Measurements from ENCODE around the gene LGALS3BP. TPM values are rescaled to one million over a fixed set of nuclear protein-coding genes. Genes with fewer than 3 reads are reported as not detected.
A peak's percentile ranks its signal among the peaks of the same experiment; 100 is the strongest.

The LGALS3BP gene
- total and polyA plus RNA-seq, 2 of the 8 experiments (the other 6 are each of a cell fraction or from before 2014, with no cell fraction given), result 56.1 to 61.6 TPM

DNA sequence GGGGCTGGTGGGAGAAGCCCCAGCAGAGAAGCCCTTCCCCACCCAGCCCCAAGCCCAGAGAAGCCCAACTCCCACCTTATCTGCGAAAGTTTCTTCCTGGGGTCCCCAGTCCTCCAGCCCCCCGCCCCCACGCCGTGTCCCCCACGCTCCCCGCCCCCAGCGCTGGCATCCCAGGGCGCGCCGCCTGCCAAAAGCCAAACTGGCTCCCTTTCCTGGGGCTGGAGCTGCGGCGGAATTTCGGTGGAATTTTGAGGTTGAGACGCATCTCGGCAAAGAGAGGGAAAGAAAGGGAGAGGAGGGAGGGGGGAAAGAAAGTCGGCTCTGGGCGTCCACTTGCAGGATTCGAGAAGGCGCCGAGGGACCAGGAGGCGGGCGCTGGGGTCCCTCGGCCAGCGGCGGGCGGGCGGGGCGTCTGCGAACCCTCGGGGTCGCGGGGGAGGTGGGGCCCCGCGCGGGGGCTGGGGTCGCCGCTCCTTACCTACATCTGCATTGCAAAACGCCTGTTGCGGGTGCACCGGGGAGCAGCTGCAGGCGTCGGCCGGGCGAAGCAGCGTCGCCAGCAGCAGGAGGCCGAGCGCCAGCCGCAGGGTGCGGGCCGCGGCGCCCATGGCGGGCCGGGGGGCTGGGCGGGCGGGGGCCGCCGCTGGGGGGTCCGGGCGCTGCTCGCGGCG lies 55.1 kb downstream of the LGALS3BP start (continued):
- TF ChIP-seq, protein P1, sequence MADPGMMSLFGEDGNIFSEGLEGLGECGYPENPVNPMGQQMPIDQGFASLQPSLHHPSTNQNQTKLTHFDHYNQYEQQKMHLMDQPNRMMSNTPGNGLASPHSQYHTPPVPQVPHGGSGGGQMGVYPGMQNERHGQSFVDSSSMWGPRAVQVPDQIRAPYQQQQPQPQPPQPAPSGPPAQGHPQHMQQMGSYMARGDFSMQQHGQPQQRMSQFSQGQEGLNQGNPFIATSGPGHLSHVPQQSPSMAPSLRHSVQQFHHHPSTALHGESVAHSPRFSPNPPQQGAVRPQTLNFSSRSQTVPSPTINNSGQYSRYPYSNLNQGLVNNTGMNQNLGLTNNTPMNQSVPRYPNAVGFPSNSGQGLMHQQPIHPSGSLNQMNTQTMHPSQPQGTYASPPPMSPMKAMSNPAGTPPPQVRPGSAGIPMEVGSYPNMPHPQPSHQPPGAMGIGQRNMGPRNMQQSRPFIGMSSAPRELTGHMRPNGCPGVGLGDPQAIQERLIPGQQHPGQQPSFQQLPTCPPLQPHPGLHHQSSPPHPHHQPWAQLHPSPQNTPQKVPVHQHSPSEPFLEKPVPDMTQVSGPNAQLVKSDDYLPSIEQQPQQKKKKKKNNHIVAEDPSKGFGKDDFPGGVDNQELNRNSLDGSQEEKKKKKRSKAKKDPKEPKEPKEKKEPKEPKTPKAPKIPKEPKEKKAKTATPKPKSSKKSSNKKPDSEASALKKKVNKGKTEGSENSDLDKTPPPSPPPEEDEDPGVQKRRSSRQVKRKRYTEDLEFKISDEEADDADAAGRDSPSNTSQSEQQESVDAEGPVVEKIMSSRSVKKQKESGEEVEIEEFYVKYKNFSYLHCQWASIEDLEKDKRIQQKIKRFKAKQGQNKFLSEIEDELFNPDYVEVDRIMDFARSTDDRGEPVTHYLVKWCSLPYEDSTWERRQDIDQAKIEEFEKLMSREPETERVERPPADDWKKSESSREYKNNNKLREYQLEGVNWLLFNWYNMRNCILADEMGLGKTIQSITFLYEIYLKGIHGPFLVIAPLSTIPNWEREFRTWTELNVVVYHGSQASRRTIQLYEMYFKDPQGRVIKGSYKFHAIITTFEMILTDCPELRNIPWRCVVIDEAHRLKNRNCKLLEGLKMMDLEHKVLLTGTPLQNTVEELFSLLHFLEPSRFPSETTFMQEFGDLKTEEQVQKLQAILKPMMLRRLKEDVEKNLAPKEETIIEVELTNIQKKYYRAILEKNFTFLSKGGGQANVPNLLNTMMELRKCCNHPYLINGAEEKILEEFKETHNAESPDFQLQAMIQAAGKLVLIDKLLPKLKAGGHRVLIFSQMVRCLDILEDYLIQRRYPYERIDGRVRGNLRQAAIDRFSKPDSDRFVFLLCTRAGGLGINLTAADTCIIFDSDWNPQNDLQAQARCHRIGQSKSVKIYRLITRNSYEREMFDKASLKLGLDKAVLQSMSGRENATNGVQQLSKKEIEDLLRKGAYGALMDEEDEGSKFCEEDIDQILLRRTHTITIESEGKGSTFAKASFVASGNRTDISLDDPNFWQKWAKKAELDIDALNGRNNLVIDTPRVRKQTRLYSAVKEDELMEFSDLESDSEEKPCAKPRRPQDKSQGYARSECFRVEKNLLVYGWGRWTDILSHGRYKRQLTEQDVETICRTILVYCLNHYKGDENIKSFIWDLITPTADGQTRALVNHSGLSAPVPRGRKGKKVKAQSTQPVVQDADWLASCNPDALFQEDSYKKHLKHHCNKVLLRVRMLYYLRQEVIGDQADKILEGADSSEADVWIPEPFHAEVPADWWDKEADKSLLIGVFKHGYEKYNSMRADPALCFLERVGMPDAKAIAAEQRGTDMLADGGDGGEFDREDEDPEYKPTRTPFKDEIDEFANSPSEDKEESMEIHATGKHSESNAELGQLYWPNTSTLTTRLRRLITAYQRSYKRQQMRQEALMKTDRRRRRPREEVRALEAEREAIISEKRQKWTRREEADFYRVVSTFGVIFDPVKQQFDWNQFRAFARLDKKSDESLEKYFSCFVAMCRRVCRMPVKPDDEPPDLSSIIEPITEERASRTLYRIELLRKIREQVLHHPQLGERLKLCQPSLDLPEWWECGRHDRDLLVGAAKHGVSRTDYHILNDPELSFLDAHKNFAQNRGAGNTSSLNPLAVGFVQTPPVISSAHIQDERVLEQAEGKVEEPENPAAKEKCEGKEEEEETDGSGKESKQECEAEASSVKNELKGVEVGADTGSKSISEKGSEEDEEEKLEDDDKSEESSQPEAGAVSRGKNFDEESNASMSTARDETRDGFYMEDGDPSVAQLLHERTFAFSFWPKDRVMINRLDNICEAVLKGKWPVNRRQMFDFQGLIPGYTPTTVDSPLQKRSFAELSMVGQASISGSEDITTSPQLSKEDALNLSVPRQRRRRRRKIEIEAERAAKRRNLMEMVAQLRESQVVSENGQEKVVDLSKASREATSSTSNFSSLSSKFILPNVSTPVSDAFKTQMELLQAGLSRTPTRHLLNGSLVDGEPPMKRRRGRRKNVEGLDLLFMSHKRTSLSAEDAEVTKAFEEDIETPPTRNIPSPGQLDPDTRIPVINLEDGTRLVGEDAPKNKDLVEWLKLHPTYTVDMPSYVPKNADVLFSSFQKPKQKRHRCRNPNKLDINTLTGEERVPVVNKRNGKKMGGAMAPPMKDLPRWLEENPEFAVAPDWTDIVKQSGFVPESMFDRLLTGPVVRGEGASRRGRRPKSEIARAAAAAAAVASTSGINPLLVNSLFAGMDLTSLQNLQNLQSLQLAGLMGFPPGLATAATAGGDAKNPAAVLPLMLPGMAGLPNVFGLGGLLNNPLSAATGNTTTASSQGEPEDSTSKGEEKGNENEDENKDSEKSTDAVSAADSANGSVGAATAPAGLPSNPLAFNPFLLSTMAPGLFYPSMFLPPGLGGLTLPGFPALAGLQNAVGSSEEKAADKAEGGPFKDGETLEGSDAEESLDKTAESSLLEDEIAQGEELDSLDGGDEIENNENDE (IDR thresholded peaks at IDR 0.05; ENCODE audit: insufficient replicate concordance, low read length), result no peak
- TF ChIP-seq CHD2 (IDR thresholded peaks at IDR 0.05; ENCODE audit: low read length), result no peak
- TF ChIP-seq POLR2AphosphoS5 (IDR thresholded peaks at IDR 0.05; ENCODE audit: low read depth, low read length), result 0 out of 2 replicates have a peak, but pooled peaks have one; percentile 46
- TF ChIP-seq HDAC2 (IDR thresholded peaks at IDR 0.05; ENCODE audit: borderline replicate concordance in 1 of 2, low read depth in 2 of 2, low read length in 2 of 2), result no peak
- TF ChIP-seq SIX5 (IDR thresholded peaks at IDR 0.05; ENCODE audit: low read depth, low read length), result no peak
- TF ChIP-seq, protein P2, sequence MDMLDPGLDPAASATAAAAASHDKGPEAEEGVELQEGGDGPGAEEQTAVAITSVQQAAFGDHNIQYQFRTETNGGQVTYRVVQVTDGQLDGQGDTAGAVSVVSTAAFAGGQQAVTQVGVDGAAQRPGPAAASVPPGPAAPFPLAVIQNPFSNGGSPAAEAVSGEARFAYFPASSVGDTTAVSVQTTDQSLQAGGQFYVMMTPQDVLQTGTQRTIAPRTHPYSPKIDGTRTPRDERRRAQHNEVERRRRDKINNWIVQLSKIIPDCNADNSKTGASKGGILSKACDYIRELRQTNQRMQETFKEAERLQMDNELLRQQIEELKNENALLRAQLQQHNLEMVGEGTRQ (IDR thresholded peaks at IDR 0.05; ENCODE audit: low read length), result no peak
- no peak for TF ChIP-seq FOSL1 (IDR thresholded peaks at IDR 0.05; ENCODE audit: insufficient read depth, low read depth, low read length)
- TF ChIP-seq KDM5A (IDR thresholded peaks at IDR 0.05; ENCODE audit: low read length), result no peak
- TF ChIP-seq SP4 (IDR thresholded peaks at IDR 0.05; ENCODE audit: low read length), result no peak
- TF ChIP-seq ZNF274 (IDR thresholded peaks at IDR 0.05; ENCODE audit: borderline replicate concordance, extremely low read depth, low read length), result no peak

Measured in H1 (cell line).